PFSK-1 (cell line): ENCODE results near the gene HAND1.

ENCODE experiments used
- FOXP2 ChIP-seq: optimal IDR thresholded peaks from 2 replicates; pipeline ENCODE3; 2011; ENCODE audit warnings: borderline replicate concordance, control low read depth, inconsistent platforms; ENCODE audit not compliant: insufficient read depth; ENCODE audit errors: extremely low read length, extremely low read depth
- POLR2AphosphoS5 ChIP-seq: IDR thresholded peaks from 2 replicates; pipeline ENCODE4 v1.6.1; 2012; ENCODE audit warnings: low read depth, mild to moderate bottlenecking, control low read depth, low read length, moderate library complexity
- SIN3A ChIP-seq: IDR thresholded peaks from 2 replicates; pipeline ENCODE4 v1.6.1; 2012; ENCODE audit warnings: mild to moderate bottlenecking, low read length, moderate library complexity, borderline replicate concordance; ENCODE audit not compliant: insufficient read depth
- TAF1 ChIP-seq: IDR thresholded peaks from 2 replicates; pipeline ENCODE4 v1.6.1; 2012; ENCODE audit warnings: low read length, control low read depth, borderline replicate concordance; ENCODE audit not compliant: insufficient read depth
- TF ChIP-seq, protein P1 (sequence below), 2 experiments: IDR thresholded peaks; 2 replicates each; pipeline versions ENCODE4 v1.6.1 to v1.8.0; 2011 to 2012; ENCODE audit warnings: low read depth in 2 of 2, low read length in 2 of 2, control low read depth in 1 of 2, inconsistent platforms in 1 of 2, mild to moderate bottlenecking in 1 of 2, moderate library complexity in 1 of 2; ENCODE audit not compliant: insufficient read depth in 1 of 2

Gene HAND1

DNA sequence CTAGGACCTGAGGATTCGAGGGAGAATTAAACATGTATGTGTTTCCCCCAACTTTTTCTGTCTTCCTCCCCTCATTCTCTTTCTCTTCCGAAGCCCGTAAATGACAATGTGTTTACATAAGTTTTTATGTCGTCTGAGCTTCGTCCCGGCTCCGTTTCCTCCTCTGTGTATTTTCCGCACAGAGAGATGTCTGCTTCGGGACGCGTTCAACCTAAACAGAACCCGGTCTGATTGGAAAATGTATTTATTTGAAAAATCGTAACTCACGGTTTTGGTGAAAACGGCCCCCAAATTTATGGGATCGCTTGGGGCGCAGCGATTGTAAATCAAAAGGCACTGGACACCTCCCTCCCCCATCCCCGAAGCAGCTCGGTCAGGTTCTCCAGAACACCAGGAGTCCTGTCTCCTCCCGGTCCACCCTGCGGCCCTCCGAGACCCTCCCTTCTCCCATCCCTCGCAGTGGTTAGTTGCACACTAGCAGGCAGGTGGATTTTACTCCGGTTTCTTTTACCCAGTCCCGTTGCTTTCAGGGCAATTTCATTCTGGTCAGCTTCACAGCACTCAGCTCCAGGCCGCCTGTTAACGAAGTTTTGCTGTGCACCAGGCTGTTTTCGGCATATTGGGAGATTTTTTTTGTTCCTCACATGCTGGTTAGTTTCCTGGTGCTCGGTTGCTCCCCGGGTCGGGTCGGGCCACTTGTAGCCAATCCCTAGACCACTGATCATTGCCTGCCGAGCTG is 5.8 kb upstream of the HAND1 start:
- TF ChIP-seq TAF1: no peak
- TF ChIP-seq POLR2AphosphoS5: no peak
- TF ChIP-seq, protein P1, sequence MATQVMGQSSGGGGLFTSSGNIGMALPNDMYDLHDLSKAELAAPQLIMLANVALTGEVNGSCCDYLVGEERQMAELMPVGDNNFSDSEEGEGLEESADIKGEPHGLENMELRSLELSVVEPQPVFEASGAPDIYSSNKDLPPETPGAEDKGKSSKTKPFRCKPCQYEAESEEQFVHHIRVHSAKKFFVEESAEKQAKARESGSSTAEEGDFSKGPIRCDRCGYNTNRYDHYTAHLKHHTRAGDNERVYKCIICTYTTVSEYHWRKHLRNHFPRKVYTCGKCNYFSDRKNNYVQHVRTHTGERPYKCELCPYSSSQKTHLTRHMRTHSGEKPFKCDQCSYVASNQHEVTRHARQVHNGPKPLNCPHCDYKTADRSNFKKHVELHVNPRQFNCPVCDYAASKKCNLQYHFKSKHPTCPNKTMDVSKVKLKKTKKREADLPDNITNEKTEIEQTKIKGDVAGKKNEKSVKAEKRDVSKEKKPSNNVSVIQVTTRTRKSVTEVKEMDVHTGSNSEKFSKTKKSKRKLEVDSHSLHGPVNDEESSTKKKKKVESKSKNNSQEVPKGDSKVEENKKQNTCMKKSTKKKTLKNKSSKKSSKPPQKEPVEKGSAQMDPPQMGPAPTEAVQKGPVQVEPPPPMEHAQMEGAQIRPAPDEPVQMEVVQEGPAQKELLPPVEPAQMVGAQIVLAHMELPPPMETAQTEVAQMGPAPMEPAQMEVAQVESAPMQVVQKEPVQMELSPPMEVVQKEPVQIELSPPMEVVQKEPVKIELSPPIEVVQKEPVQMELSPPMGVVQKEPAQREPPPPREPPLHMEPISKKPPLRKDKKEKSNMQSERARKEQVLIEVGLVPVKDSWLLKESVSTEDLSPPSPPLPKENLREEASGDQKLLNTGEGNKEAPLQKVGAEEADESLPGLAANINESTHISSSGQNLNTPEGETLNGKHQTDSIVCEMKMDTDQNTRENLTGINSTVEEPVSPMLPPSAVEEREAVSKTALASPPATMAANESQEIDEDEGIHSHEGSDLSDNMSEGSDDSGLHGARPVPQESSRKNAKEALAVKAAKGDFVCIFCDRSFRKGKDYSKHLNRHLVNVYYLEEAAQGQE (IDR thresholded peaks at IDR 0.05; ENCODE audit: insufficient read depth in 1 of 2, low read depth in 2 of 2, low read length in 2 of 2): no peak
- no peak for TF ChIP-seq FOXP2
- no peak for TF ChIP-seq SIN3A

GRCh38 chr5:154482528-154483449 is 4.8 kb upstream of the HAND1 start:
- no peak for TF ChIP-seq TAF1
- TF ChIP-seq, protein P1 (IDR thresholded peaks at IDR 0.05; ENCODE audit: insufficient read depth in 1 of 2, low read depth in 2 of 2, low read length in 2 of 2): no peak
- TF ChIP-seq FOXP2: no peak

- TF ChIP-seq FOXP2 (no peak), POLR2AphosphoS5 (no peak), SIN3A (no peak), TAF1 (no peak)
- TF ChIP-seq, protein P1 (IDR thresholded peaks at IDR 0.05; ENCODE audit: insufficient read depth in 1 of 2, low read depth in 2 of 2, low read length in 2 of 2): no peak
Measured at GRCh38 chr5:154481584-154482381, 3.8 kb upstream of the HAND1 start.

- TF ChIP-seq SIN3A: no peak
- TF ChIP-seq TAF1: no peak
- no peak for TF ChIP-seq POLR2AphosphoS5
- TF ChIP-seq FOXP2: no peak
- TF ChIP-seq, protein P1 (IDR thresholded peaks at IDR 0.05; ENCODE audit: insufficient read depth in 1 of 2, low read depth in 2 of 2, low read length in 2 of 2): no peak
Measured at GRCh38 chr5:154480847-154481246, 2.8 kb upstream of the HAND1 start.
